T-cell (primary cell): Measurements from ENCODE around the gene CRYBG2. TPM values are rescaled to one million over a fixed set of nuclear protein-coding genes. Genes with fewer than 3 reads are reported as not detected.

Experiments used
- ATAC-seq, 4 experiments: fragments of 200-7000 bp in 3 of 4; fragments of 150-1000 bp in 1 of 4; cut with Tn5 transposase; replicated peaks in 1 of 4; 1 replicate in 3 of 4; 2 replicates in 1 of 4; pipeline ENCODE4 v1.10.0; 2021; ENCODE audit warnings: moderate library complexity in 3 of 4, mild to moderate bottlenecking in 2 of 4, moderate number of reproducible peaks in 1 of 4
- CTCF ChIA-PET, 2 donors: fragments of 300-600 bp; sonication (Branson Sonifier 250); formaldehyde crosslinking; loops; one replicate each; lab custom pipeline; 2022; ENCODE audit warnings: antibody characterized with exemption in 2 of 2; lab: Charles Lee
- POLR2A ChIA-PET, 2 donors: fragments of 300-600 bp; sonication (Branson Sonifier 250); formaldehyde crosslinking; loops; one replicate each; lab custom pipeline; 2022; ENCODE audit warnings: antibody characterized with exemption in 2 of 2; lab: Charles Lee
- DNase-seq, 35 experiments: peaks; one replicate each; pipeline versions ENCODE4 v3.0.0 to v3.0.0-alpha.2; 2013 to 2023
- H3K27ac ChIP-seq: one replicate; pipeline ENCODE4 v1.5.1; 2013; ENCODE audit warnings: low read length
- H3K27me3 ChIP-seq, 2 experiments: replicated peaks in 1 of 2; 1 replicate in 1 of 2; 2 replicates in 1 of 2; pipeline versions ENCODE4 v1.6.1 to v1.7.0; 2013; ENCODE audit warnings: low read length in 1 of 2, mixed read lengths in 1 of 2; ENCODE audit not compliant: control insufficient read depth in 2 of 2, insufficient read depth in 2 of 2; ENCODE audit errors: extremely low read depth in 1 of 2
- H3K36me3 ChIP-seq, 2 donors: 1 replicate in 1 of 2; 2 replicates in 1 of 2; pipeline versions ENCODE4 v1.6.1 to v1.7.0; 2013; ENCODE audit warnings: low read length in 1 of 2; ENCODE audit not compliant: control insufficient read depth in 2 of 2, insufficient read depth in 1 of 2; ENCODE audit errors: extremely low read depth in 1 of 2
- H3K4me1 ChIP-seq, 2 experiments: 1 replicate in 1 of 2; 2 replicates in 1 of 2; pipeline versions ENCODE4 v1.6.1 to v1.7.0; 2013; ENCODE audit warnings: low read length in 2 of 2, mixed read lengths in 1 of 2; ENCODE audit not compliant: insufficient read depth in 2 of 2, control insufficient read depth in 1 of 2; ENCODE audit errors: extremely low read depth in 1 of 2
- H3K4me3 ChIP-seq, 2 donors: 1 replicate in 1 of 2; 2 replicates in 1 of 2; pipeline versions ENCODE4 v1.5.1 to v1.7.0; 2013; ENCODE audit warnings: mild to moderate bottlenecking in 2 of 2, low read length in 1 of 2, moderate library complexity in 1 of 2; ENCODE audit not compliant: control insufficient read depth in 1 of 2; ENCODE audit errors: extremely low read depth in 1 of 2
- H3K9me3 ChIP-seq: 2 replicates; pipeline ENCODE4 v1.7.0; 2013
- H3K27ac Mint-ChIP-seq, 2 donors: one replicate each; pipeline ENCODE4 v1.8.0; 2020 to 2021; ENCODE audit warnings: mild to moderate bottlenecking in 2 of 2, mixed read lengths in 2 of 2
- H3K27me3 Mint-ChIP-seq, 2 donors: one replicate each; pipeline ENCODE4 v1.8.0; 2021 to 2022; ENCODE audit warnings: mixed read lengths in 2 of 2
- H3K36me3 Mint-ChIP-seq: one replicate; pipeline ENCODE4 v1.8.0; 2021; ENCODE audit warnings: mixed read lengths
- H3K4me1 Mint-ChIP-seq, 3 donors: one replicate each; pipeline ENCODE4 v1.8.0; 2020 to 2022; ENCODE audit warnings: mixed read lengths in 3 of 3, mild to moderate bottlenecking in 1 of 3
- H3K4me3 Mint-ChIP-seq, 3 donors: one replicate each; pipeline ENCODE4 v1.8.0; 2020 to 2022; ENCODE audit warnings: mild to moderate bottlenecking in 3 of 3, mixed read lengths in 3 of 3, moderate library complexity in 3 of 3
- H3K9me3 Mint-ChIP-seq, 3 donors: one replicate each; pipeline ENCODE4 v1.8.0; 2020 to 2022; ENCODE audit warnings: mixed read lengths in 3 of 3
- WGBS: methylation state at CpG from one replicate; pipeline ENCODE4 v1.1.5; 2013; ENCODE audit warnings: missing lambda C conversion rate; ENCODE audit not compliant: insufficient coverage; 5-methylcytosine and 5-hydroxymethylcytosine counted together
- total RNA-seq, 35 experiments: library from RNA in 6 of 35; stranded (reverse) in 6 of 35; fragments of 120-200 nt in 1 of 35; gene quantifications; one replicate each; pipeline versions ENCODE4 v1.2.1 to v1.2.4 and lab custom pipeline; 2013 to 2026

The CRYBG2 gene
- total RNA-seq, 5 donors from 2014 or later (not counting 1 experiment from before 2014, with no cell fraction given), result 3.0 to 7.3 (median 5.1) TPM

DNA sequence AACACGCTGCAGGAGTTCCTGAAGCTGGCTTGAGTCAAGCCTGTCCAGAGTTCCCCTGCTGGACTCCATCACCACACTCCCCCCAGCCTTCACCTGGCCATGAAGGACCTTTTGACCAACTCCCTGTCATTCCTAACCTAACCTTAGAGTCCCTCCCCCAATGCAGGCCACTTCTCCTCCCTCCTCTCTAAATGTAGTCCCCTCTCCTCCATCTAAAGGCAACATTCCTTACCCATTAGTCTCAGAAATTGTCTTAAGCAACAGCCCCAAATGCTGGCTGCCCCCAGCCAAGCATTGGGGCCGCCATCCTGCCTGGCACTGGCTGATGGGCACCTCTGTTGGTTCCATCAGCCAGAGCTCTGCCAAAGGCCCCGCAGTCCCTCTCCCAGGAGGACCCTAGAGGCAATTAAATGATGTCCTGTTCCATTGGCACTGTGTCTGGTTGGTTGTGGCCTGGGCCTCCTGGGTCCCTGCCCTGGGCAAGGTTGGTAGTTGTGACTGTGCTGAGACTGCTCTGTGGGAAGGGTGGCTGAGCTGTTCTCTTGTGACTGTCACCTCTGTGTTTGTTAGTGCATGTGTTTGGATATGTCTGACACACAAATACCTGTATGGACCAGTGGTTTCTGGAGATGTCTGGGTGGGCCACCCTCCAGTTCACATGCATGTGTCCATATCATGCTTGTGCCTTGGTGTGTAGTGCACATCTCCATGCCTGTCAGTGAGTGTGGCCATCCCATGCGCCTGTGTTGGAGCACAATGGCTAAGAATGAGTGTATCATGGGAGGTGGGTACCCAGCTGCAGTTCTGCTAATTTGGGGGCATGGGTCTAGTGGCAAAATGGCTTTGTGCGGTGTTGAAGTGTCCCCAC is 72.6 kb downstream of the CRYBG2 start:
- ChIA-PET CTCF (interaction anchor here (2.0 to 2.4 kb wide), 2 partner anchors 40 to 41 kb away, joined by 7 to 16 read pairs; no protein-coding TSS in a partner anchor), POLR2A (interaction anchor here (0.5 to 0.8 kb wide), 5 partner anchors 12 to 1286 kb away, joined by 3 to 4 read pairs (median 3); no protein-coding TSS in a partner anchor)
- DNase-seq (peak in 1 of 35 experiments; percentile 19), ATAC-seq (no peak)
- Mint-ChIP-seq H3K36me3 (peaks cover 26% of the 10 kb centered on the region), H3K9me3 (no peaks in the 10 kb centered on the region), H3K4me1 (peaks cover 84 to 92% (median 89%) of the 10 kb centered on the region in 3 donors), H3K27ac (peak overlapping the region; percentile 95 to 99), H3K27me3 (no peaks in the 10 kb centered on the region), H3K4me3 (peak overlapping the region; percentile 87 to 94 (median 90))
- Histone ChIP-seq H3K27ac (peak overlapping the region; percentile 73), H3K4me3 (peak overlapping the region; percentile 35 to 92), H3K27me3 (no peaks in the 10 kb centered on the region), H3K4me1 (peaks cover 51 to 96% of the 10 kb centered on the region in 2 experiments), H3K9me3 (no peaks in the 10 kb centered on the region), H3K36me3 (peaks cover 9 to 23% of the 10 kb centered on the region in 2 donors)
- WGBS, result 89% methylated on average over 4 of the region's 5 CpGs

DNA sequence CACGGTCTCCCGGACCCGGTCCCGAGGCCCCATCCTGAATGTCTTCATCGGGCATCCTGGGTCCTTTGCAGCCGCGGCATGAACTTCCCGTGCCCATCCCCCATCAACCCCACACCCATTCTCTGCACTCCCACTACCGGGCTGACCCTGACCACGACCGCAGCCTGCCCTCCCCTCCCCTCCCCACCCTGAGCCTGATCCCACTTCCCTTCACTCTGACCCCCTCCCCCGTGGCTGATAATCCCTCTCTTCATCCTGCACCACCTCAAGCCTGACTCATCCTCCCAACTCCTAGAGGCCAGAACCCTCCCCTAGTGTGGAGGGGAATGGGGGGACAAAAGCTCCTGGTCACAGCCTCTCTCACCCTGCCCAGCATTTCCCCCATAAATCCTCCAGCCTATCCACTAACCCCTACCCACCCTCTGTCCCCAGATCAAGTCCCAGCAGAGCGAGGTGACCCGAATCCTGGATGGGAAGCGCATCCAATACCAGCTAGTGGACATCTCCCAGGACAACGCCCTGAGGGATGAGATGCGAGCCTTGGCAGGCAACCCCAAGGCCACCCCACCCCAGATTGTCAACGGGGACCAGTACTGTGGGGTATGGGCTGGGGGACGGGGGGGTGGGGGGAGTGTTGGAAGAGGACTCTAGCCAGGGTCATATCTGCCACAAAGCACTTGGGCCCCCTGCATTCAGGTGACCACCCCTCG is 73.4 kb downstream of the CRYBG2 start:
- Mint-ChIP-seq H3K4me1 (peaks cover 84 to 92% (median 89%) of the 10 kb centered on the region in 3 donors), H3K9me3 (no peaks in the 10 kb centered on the region), H3K36me3 (peaks cover 26% of the 10 kb centered on the region), H3K4me3 (peak overlapping the region; percentile 87 to 94 (median 90)), H3K27me3 (no peaks in the 10 kb centered on the region), H3K27ac (peak overlapping the region; percentile 95 to 99)
- ChIA-PET POLR2A (interaction anchor here in 1 of 2 donors (0.8 kb wide), 1 partner anchor 27 kb away, joined by 3 read pairs; no protein-coding TSS in a partner anchor), CTCF (interaction anchor here (1.6 to 2.4 kb wide), 4 partner anchors 8 to 42 kb away, joined by 5 to 16 read pairs (median 8); no protein-coding TSS in a partner anchor)
- Histone ChIP-seq H3K27ac (peak overlapping the region; percentile 73), H3K4me1 (peaks cover 46 to 96% of the 10 kb centered on the region in 2 experiments), H3K27me3 (no peaks in the 10 kb centered on the region), H3K9me3 (no peaks in the 10 kb centered on the region), H3K36me3 (peaks cover 9 to 23% of the 10 kb centered on the region in 2 donors), H3K4me3 (peak overlapping the region; percentile 82 to 92)
- no peak for ATAC-seq
- DNase-seq, result peak in 1 of 35 experiments; percentile 35
- WGBS, result 6% methylated on average over 12 of the region's 20 CpGs

DNA sequence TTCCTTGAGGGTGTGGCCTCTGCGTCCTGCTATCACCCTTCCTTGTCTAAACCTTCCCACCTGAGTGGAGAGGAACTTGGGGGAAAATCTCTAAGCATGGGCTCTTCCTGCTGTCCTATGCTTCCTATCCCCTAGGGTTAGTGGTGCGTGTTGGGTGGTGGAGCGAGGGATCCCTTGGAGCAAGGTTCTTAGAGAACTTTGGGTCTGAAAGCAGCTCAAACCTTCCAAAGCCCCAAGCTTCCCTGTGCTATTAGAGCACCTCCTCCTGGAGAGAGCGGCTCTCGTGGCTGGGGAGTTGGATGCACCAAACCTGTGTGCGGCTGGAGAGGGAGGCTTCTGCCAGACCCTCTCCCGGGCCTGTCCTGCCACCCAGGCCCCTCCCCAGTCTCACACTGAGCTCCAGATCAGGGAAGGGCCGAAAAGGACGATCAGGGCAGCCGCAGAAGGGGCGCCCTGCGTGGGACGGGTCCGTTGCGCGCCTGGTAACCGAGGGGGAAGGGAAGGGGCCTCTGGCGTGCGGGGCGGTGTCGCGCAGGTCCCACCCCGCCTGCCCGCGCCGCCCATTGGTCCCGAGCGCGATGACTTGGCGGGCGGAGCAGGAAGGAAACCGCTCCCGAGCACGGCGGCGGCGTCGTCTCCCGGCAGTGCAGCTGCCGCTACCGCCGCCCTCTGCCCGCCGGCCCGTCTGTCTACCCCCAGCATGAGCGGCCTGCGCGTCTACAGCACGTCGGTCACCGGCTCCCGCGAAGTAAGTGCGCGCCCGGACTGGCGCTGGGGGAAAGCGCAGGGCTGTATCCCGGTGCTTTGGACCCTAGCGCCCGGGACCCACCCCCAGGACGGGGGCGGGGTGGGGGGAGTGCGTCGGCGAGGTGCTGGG is 74.2 kb downstream of the CRYBG2 start, which contains the start of gene SH3BGRL3:
SH3BGRL3 (plus strand) TSS at position 631 of the 877 bp plus-strand sequence; CDS start at position 701, 70 bp downstream.
- Mint-ChIP-seq H3K4me1 (peaks cover 80 to 90% (median 84%) of the 10 kb centered on the region in 3 donors), H3K27me3 (no peaks in the 10 kb centered on the region), H3K27ac (peak within 1 kb of the TSS; percentile 97 to 99), H3K4me3 (peak within 1 kb of the TSS; percentile 87 to 94 (median 90)), H3K9me3 (no peaks in the 10 kb centered on the region), H3K36me3 (peaks cover 26% of the 10 kb centered on the region)
- DNase-seq (peak; percentile 62 to 92 (median 78)), ATAC-seq (peak; percentile 64 to 79 (median 71))
- 0% methylated on average over 48 of the region's 66 CpGs for WGBS
- CTCF ChIA-PET, result interaction anchor here (1.0 to 2.4 kb wide), 5 partner anchors 9 to 99 kb away, joined by 3 to 16 read pairs (median 7); no protein-coding TSS in a partner anchor
- Histone ChIP-seq H3K4me1 (peaks cover 39 to 91% of the 10 kb centered on the region in 2 experiments), H3K4me3 (peak within 1 kb of the TSS; percentile 82 to 92), H3K36me3 (peaks cover 10 to 23% of the 10 kb centered on the region in 2 donors), H3K9me3 (no peaks in the 10 kb centered on the region), H3K27me3 (no peaks in the 10 kb centered on the region), H3K27ac (peak within 1 kb of the TSS; percentile 73)
- POLR2A ChIA-PET, result interaction anchor here in 1 of 2 donors (0.6 kb wide), 1 partner anchor 38 kb away, joined by 3 read pairs; the partner anchor contains the start of gene CD52

DNA sequence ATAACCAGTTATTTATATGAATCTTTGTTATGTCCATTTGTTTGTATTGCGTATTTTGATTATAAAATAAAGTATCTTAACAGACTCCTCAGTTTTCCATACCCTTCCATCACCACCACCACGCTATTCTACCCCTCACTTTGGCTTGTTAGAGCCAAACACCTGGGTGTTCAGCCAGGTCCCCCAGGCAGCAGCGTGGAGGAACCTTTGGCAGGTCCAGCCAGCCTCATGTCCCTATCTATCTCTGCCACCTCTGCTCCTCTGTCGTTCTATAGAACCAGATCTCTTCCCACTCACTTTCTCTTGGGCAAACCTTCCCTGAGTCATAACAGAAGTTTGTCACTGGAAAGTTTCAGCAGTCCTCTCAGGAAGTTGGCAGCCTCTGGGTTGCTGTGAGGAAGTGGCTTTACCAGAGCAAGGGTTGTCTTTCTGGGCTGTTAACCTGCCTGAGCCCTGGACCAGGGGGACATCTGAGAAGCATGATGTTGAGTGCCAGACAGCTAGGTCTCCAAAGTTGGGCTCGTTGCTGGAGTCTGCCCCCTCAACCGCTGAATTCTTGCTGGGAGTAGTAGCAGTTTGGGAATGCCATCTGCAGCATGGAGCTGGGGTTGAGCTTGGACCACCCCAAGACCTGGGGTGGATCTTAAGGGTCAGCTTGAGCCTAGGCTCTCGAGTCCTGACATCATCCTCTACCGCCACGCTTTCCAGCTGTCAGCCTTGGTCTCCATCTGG is 75.0 kb downstream of the CRYBG2 start:
- ATAC-seq, result no peak
- no peaks in the 10 kb centered on the region for H3K27me3 Mint-ChIP-seq
- H3K4me3 ChIP-seq, result peak overlapping the region; percentile 82 to 92
- no peaks in the 10 kb centered on the region for H3K9me3 ChIP-seq
- no peaks in the 10 kb centered on the region for H3K27me3 ChIP-seq
- H3K4me3 Mint-ChIP-seq, result peak overlapping the region; percentile 87 to 94 (median 90)
- no peaks in the 10 kb centered on the region for H3K9me3 Mint-ChIP-seq
- POLR2A ChIA-PET, result interaction anchor here in 1 of 2 donors (0.6 kb wide), 1 partner anchor 39 kb away, joined by 3 read pairs; the partner anchor contains the start of gene CD52
- WGBS, result 39% methylated on average over 5 of the region's 9 CpGs
- H3K27ac ChIP-seq, result peak overlapping the region; percentile 72
- peaks cover 15 to 21% of the 10 kb centered on the region in 2 donors for H3K36me3 ChIP-seq
- H3K4me1 Mint-ChIP-seq, result peaks cover 72 to 86% (median 76%) of the 10 kb centered on the region in 3 donors
- H3K4me1 ChIP-seq, result peaks cover 35 to 83% of the 10 kb centered on the region in 2 experiments
- CTCF ChIA-PET, result interaction anchor here (0.5 to 2.4 kb wide), 6 partner anchors 10 to 1410 kb away, joined by 3 to 16 read pairs (median 6); no protein-coding TSS in a partner anchor
- peaks cover 27% of the 10 kb centered on the region for H3K36me3 Mint-ChIP-seq
- DNase-seq, result peak in 2 of 35 experiments; percentile 20 to 51
- peak overlapping the region; percentile 90 to 97 for H3K27ac Mint-ChIP-seq

DNA sequence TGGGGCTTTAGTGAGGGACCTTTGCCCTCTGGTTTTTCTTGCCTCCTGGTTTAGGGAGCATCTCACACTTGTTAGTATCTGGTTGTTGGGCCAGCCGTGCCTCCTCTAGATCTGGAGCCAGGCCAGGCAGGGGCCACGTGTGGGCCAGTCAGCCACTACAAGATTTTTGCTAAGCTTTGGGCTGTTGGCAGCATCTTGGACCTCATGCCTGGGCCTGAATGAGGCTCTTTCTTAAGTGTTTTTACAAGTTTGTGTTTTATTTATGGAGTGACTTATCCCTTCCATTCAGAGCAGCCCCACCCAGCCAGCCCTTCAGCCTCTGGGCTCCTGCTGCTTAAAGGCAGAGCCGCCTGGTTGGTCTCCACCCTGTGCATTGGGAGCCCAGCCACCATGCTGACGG is 75.6 kb downstream of the CRYBG2 start:
- DNase-seq (no peak), ATAC-seq (no peak)
- Mint-ChIP-seq H3K27me3 (no peaks in the 10 kb centered on the region), H3K4me1 (peaks cover 66 to 80% (median 70%) of the 10 kb centered on the region in 3 donors), H3K9me3 (no peaks in the 10 kb centered on the region), H3K27ac (peak overlapping the region; percentile 90 to 97), H3K4me3 (peak overlapping the region; percentile 17 to 94 (median 90)), H3K36me3 (peaks cover 23% of the 10 kb centered on the region)
- no peak overlapping the region for H3K4me3 ChIP-seq
- no peaks in the 10 kb centered on the region for H3K27me3 ChIP-seq
- ChIA-PET POLR2A (no interaction called here), CTCF (interaction anchor here (0.5 to 0.8 kb wide), 3 partner anchors 86 to 1411 kb away, joined by 3 to 6 read pairs (median 4); no protein-coding TSS in a partner anchor)
- peaks cover 10 to 20% of the 10 kb centered on the region in 2 donors for H3K36me3 ChIP-seq
- H3K27ac ChIP-seq, result peak overlapping the region; percentile 72
- no peaks in the 10 kb centered on the region for H3K9me3 ChIP-seq
- peaks cover 31 to 77% of the 10 kb centered on the region in 2 experiments for H3K4me1 ChIP-seq
- WGBS, result 66% methylated on average over 2 of the region's 4 CpGs
